ENCODE data around the gene RANBP10.

Gene RANBP10

GRCh38 chr16:67796099-67796718 lies 10.2 kb downstream of the RANBP10 start:
- no peak for TF ChIP-seq CTCF (IDR thresholded peaks at IDR 0.05; ENCODE audit: borderline replicate concordance, insufficient read depth, low read depth, low read length)
- no peak overlapping the region for H3K4me3 ChIP-seq (ENCODE audit: low read depth, low read length)

GRCh38 chr16:67790071-67790470 lies 16.3 kb downstream of the RANBP10 start:
- no peak for TF ChIP-seq CTCF (IDR thresholded peaks at IDR 0.05; ENCODE audit: borderline replicate concordance, insufficient read depth, low read depth, low read length)
- H3K4me3 ChIP-seq (ENCODE audit: low read depth, low read length), result no peak overlapping the region

GRCh38 chr16:67786491-67786890 lies 19.9 kb downstream of the RANBP10 start:
- no peak overlapping the region for H3K4me3 ChIP-seq (ENCODE audit: low read depth, low read length)
- no peak for TF ChIP-seq CTCF (IDR thresholded peaks at IDR 0.05; ENCODE audit: borderline replicate concordance, insufficient read depth, low read depth, low read length)

- TF ChIP-seq CTCF (IDR thresholded peaks at IDR 0.05; ENCODE audit: borderline replicate concordance, insufficient read depth, low read depth, low read length), result no peak
- H3K4me3 ChIP-seq (ENCODE audit: low read depth, low read length), result no peak overlapping the region
Observed at GRCh38 chr16:67783353-67783725, 23.0 kb downstream of the RANBP10 start.

- no peak overlapping the region for H3K4me3 ChIP-seq (ENCODE audit: low read depth, low read length)
- no peak for TF ChIP-seq CTCF (IDR thresholded peaks at IDR 0.05; ENCODE audit: borderline replicate concordance, insufficient read depth, low read depth, low read length)
Observed at GRCh38 chr16:67782567-67783352, 23.6 kb downstream of the RANBP10 start.

GRCh38 chr16:67781565-67781921 lies 24.8 kb downstream of the RANBP10 start:
- H3K4me3 ChIP-seq (ENCODE audit: low read depth, low read length), result no peak overlapping the region
- no peak for TF ChIP-seq CTCF (IDR thresholded peaks at IDR 0.05; ENCODE audit: borderline replicate concordance, insufficient read depth, low read depth, low read length)
